ENCODE measurements around the gene TMEM30A.

Gene TMEM30A

DNA sequence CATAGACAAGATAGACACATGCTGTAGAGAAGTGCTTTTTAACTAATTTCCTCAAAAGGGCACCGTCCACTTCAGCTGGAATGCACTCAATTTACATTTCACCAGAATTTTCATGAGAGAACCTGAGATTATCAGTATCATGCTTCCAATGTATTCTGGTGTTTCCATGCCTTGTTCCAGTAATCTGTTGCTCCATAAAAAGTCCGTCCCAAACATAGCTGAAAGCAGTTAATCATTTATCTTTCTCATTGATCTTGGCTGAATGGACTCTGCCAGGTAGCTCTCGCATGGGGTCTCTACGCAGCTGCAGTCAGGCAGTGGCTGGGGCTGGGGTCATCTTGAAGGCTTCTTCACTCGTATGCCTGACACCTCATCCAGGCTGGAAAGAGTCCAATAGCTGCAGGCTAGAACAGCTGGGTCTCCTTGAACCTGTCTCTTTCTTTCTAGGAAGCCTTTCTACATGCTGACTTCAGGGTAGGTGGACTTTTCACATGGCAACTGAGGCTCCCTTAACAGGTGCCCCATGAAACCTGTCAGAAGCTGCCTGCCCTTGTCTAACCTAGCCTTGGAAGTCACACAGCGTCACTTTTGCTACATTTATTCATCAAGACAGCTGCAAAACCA is 60.2 kb downstream of the TMEM30A start:
- Histone ChIP-seq H3K4me1 (ENCODE audit: insufficient read depth, insufficient read length) (no peaks in the 10 kb centered on the region), H3K4me3 (ENCODE audit: insufficient read length, low read depth) (no peak overlapping the region), H3K9me3 (ENCODE audit: insufficient read depth, low read length) (no peaks in the 10 kb centered on the region), H3K36me3 (ENCODE audit: insufficient read depth, insufficient read length, low read length) (no peaks in the 10 kb centered on the region), H3K9ac (ENCODE audit: insufficient read length, low read depth) (no peak overlapping the region), H3K27me3 (ENCODE audit: insufficient read depth, insufficient read length) (no peaks in the 10 kb centered on the region)
- no peak for TF ChIP-seq SUZ12 (IDR thresholded peaks at IDR 0.05; ENCODE audit: extremely low read depth, insufficient read depth, insufficient read length)
- TF ChIP-seq YY1 (IDR thresholded peaks at IDR 0.05; ENCODE audit: insufficient read depth, insufficient read length) = no peak
- TF ChIP-seq ZNF274 (IDR thresholded peaks at IDR 0.05; ENCODE audit: low read depth, low read length) = no peak
- DNase-seq (ENCODE audit: low read depth, low spot score) = no peak

DNA sequence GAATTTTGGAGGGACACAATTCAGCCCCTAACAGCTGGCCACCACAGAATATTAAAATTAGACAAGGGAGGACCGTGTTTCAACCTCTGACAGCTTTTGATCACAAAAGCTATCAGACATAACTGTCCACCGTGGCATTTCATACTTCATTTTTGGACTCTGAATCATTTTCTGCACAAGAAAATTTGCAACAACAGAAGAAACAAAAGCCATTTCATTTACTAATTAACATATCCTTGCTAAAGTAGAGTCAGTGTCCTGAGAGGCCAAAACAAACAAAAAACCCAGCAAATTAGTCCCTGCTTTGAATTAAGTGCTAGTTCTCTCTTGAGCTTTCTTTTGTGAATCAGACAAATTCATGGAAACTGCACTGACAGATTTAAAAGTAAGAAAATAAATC is 61.2 kb downstream of the TMEM30A start:
- Histone ChIP-seq H3K9ac (ENCODE audit: insufficient read length, low read depth) (no peak overlapping the region), H3K9me3 (ENCODE audit: insufficient read depth, low read length) (no peaks in the 10 kb centered on the region), H3K4me1 (ENCODE audit: insufficient read depth, insufficient read length) (no peaks in the 10 kb centered on the region), H3K36me3 (ENCODE audit: insufficient read depth, insufficient read length, low read length) (no peaks in the 10 kb centered on the region), H3K27me3 (ENCODE audit: insufficient read depth, insufficient read length) (no peaks in the 10 kb centered on the region), H3K4me3 (ENCODE audit: insufficient read length, low read depth) (no peak overlapping the region)
- DNase-seq (ENCODE audit: low read depth, low spot score) = no peak
- TF ChIP-seq YY1 (IDR thresholded peaks at IDR 0.05; ENCODE audit: insufficient read depth, insufficient read length) (no peak), SUZ12 (IDR thresholded peaks at IDR 0.05; ENCODE audit: extremely low read depth, insufficient read depth, insufficient read length) (no peak), ZNF274 (IDR thresholded peaks at IDR 0.05; ENCODE audit: low read depth, low read length) (no peak)

DNA sequence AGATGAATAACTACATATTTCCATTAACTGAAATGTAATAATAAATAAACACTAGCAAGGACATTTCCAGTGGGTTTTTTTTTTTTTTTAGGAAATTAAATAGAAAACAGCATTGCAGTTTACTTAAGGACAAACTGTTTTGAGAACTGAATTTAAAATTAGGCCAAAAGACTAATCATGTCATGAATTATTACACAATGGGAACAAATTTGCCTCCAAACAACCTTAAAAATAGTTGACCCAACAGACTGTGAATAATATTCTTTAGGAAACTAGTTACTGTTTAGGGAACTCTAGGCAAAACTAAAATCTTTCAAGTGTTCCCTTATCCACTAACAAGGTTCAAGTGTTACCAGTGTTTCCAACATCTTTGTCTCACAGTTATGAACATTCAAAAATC is 62.3 kb downstream of the TMEM30A start:
- Histone ChIP-seq H3K4me3 (ENCODE audit: insufficient read length, low read depth) (no peak overlapping the region), H3K9ac (ENCODE audit: insufficient read length, low read depth) (no peak overlapping the region), H3K9me3 (ENCODE audit: insufficient read depth, low read length) (no peaks in the 10 kb centered on the region), H3K27me3 (ENCODE audit: insufficient read depth, insufficient read length) (no peaks in the 10 kb centered on the region), H3K36me3 (ENCODE audit: insufficient read depth, insufficient read length, low read length) (no peaks in the 10 kb centered on the region), H3K4me1 (ENCODE audit: insufficient read depth, insufficient read length) (no peaks in the 10 kb centered on the region)
- TF ChIP-seq ZNF274 (IDR thresholded peaks at IDR 0.05; ENCODE audit: low read depth, low read length) (no peak), YY1 (IDR thresholded peaks at IDR 0.05; ENCODE audit: insufficient read depth, insufficient read length) (no peak), SUZ12 (IDR thresholded peaks at IDR 0.05; ENCODE audit: extremely low read depth, insufficient read depth, insufficient read length) (no peak)
- DNase-seq (ENCODE audit: low read depth, low spot score) = no peak

DNA sequence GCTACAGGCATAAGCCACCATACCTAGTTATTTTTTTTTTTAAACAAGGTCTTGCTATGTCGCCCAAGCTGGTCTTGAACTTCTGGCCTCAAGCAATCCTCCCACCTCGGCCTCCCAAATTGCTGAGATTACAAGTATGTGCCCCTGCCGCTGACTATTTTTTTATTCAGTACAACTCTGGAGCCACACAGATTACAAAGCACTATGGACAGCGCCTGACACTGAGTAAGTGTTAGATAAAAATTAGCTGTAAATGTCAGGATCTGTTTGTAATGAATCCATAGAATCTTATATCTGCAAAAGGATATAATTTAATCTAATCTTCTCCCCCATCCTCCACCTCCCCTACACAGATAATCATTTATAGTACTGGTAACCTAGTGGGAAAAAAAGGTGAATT is 63.5 kb downstream of the TMEM30A start:
- no peaks in the 10 kb centered on the region for H3K36me3 ChIP-seq (ENCODE audit: insufficient read depth, insufficient read length, low read length)
- DNase-seq (ENCODE audit: low read depth, low spot score) = no peak
- no peaks in the 10 kb centered on the region for H3K9me3 ChIP-seq (ENCODE audit: insufficient read depth, low read length)
- H3K9ac ChIP-seq (ENCODE audit: insufficient read length, low read depth) = no peak overlapping the region
- H3K4me3 ChIP-seq (ENCODE audit: insufficient read length, low read depth) = no peak overlapping the region
- no peaks in the 10 kb centered on the region for H3K4me1 ChIP-seq (ENCODE audit: insufficient read depth, insufficient read length)
- TF ChIP-seq YY1 (IDR thresholded peaks at IDR 0.05; ENCODE audit: insufficient read depth, insufficient read length) (no peak), SUZ12 (IDR thresholded peaks at IDR 0.05; ENCODE audit: extremely low read depth, insufficient read depth, insufficient read length) (no peak), ZNF274 (IDR thresholded peaks at IDR 0.05; ENCODE audit: low read depth, low read length) (no peak)
- H3K27me3 ChIP-seq (ENCODE audit: insufficient read depth, insufficient read length) = no peaks in the 10 kb centered on the region

DNA sequence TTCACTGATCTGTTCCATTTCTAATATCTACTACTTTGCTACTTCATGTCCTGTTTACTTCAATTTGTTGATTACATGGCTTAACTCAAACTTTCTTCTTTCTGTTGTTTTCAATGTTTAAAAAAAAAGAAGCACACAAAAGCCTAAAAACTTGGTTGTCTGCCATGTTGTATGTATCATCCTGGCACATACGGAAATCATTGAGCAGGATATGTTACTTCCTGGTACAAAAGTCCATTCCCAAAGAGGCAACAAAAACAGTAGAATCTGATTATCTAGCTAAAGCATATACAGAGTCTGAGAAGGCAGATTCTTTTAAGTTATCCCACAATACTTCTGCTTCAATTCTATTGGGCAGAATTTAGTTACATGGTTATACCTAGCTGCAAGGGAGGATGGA is 64.2 kb downstream of the TMEM30A start:
- no peak overlapping the region for H3K4me3 ChIP-seq (ENCODE audit: insufficient read length, low read depth)
- H3K9me3 ChIP-seq (ENCODE audit: insufficient read depth, low read length) = no peaks in the 10 kb centered on the region
- H3K4me1 ChIP-seq (ENCODE audit: insufficient read depth, insufficient read length) = no peaks in the 10 kb centered on the region
- no peaks in the 10 kb centered on the region for H3K36me3 ChIP-seq (ENCODE audit: insufficient read depth, insufficient read length, low read length)
- no peak for DNase-seq (ENCODE audit: low read depth, low spot score)
- TF ChIP-seq YY1 (IDR thresholded peaks at IDR 0.05; ENCODE audit: insufficient read depth, insufficient read length) = no peak
- TF ChIP-seq SUZ12 (IDR thresholded peaks at IDR 0.05; ENCODE audit: extremely low read depth, insufficient read depth, insufficient read length) = no peak
- TF ChIP-seq ZNF274 (IDR thresholded peaks at IDR 0.05; ENCODE audit: low read depth, low read length) = no peak
- H3K9ac ChIP-seq (ENCODE audit: insufficient read length, low read depth) = no peak overlapping the region
- H3K27me3 ChIP-seq (ENCODE audit: insufficient read depth, insufficient read length) = no peaks in the 10 kb centered on the region

DNA sequence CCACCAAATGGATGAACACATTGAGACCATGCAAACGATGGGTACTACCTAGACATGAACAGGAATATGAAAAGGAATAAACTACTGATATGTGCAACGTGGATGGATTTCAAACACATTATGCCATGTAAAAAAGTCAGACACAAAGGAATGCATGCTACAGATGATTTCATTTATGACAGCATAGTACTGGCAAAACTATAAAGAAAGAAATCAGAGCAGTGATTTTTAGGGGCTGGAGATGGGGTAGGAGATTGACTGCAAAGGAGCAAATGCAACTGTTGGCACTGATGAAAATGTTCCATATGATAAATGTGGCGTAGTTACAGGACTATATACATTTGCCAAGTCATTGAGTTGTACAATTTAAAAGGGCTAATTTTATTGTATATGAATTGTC is 65.3 kb downstream of the TMEM30A start:
- no peaks in the 10 kb centered on the region for H3K27me3 ChIP-seq (ENCODE audit: insufficient read depth, insufficient read length)
- no peak overlapping the region for H3K9ac ChIP-seq (ENCODE audit: insufficient read length, low read depth)
- no peaks in the 10 kb centered on the region for H3K4me1 ChIP-seq (ENCODE audit: insufficient read depth, insufficient read length)
- H3K9me3 ChIP-seq (ENCODE audit: insufficient read depth, low read length) = no peaks in the 10 kb centered on the region
- TF ChIP-seq YY1 (IDR thresholded peaks at IDR 0.05; ENCODE audit: insufficient read depth, insufficient read length) = no peak
- no peak for TF ChIP-seq SUZ12 (IDR thresholded peaks at IDR 0.05; ENCODE audit: extremely low read depth, insufficient read depth, insufficient read length)
- no peaks in the 10 kb centered on the region for H3K36me3 ChIP-seq (ENCODE audit: insufficient read depth, insufficient read length, low read length)
- H3K4me3 ChIP-seq (ENCODE audit: insufficient read length, low read depth) = no peak overlapping the region
- DNase-seq (ENCODE audit: low read depth, low spot score) = no peak

DNA sequence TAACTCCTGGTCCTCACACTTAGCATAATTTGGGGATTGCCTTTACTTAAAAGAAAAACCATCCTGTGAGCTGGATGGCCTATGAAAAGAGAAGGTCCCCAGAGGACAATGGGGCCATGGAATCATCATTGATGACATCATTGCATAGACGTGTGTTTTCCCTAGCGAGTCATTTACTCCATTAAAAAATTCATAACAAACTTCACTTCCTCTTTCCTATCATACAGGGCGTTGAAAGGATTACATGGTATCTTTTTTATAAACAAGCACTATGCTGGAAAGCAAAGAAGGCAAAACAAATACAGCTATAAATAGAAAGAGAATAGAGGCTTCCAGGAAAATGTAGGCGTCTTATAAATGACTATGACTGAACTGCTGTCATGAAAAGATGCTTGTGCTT is 67.4 kb downstream of the TMEM30A start:
- Histone ChIP-seq H3K9me3 (ENCODE audit: insufficient read depth, low read length) (no peaks in the 10 kb centered on the region), H3K9ac (ENCODE audit: insufficient read length, low read depth) (no peak overlapping the region), H3K4me3 (ENCODE audit: insufficient read length, low read depth) (no peak overlapping the region), H3K36me3 (ENCODE audit: insufficient read depth, insufficient read length, low read length) (no peaks in the 10 kb centered on the region), H3K27me3 (ENCODE audit: insufficient read depth, insufficient read length) (no peaks in the 10 kb centered on the region), H3K4me1 (ENCODE audit: insufficient read depth, insufficient read length) (no peaks in the 10 kb centered on the region)
- TF ChIP-seq ZNF274 (IDR thresholded peaks at IDR 0.05; ENCODE audit: low read depth, low read length) = no peak
- DNase-seq (ENCODE audit: low read depth, low spot score) = no peak

DNA sequence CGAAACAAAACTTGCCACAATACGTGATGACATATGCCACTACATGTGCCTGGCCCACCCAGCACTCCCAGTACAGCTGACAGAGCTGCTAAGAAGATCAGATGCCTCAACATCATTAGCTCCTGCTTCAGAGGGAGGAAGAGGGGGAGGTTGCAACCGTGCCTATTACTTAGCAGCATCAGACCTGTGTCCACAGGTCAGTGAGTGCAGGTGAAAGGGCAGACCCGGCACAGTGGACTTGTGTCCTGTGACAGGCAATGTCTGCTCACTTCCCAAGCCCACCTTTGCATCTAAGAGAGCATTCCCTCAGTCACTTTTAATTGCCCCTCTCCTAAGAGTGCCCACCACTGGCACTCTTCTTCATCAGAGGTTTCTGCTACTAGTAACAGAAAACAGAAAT is 69.3 kb downstream of the TMEM30A start:
- Histone ChIP-seq H3K27me3 (ENCODE audit: insufficient read depth, insufficient read length) (no peaks in the 10 kb centered on the region), H3K4me3 (ENCODE audit: insufficient read length, low read depth) (no peak overlapping the region), H3K9ac (ENCODE audit: insufficient read length, low read depth) (no peak overlapping the region), H3K9me3 (ENCODE audit: insufficient read depth, low read length) (no peaks in the 10 kb centered on the region), H3K36me3 (ENCODE audit: insufficient read depth, insufficient read length, low read length) (no peaks in the 10 kb centered on the region), H3K4me1 (ENCODE audit: insufficient read depth, insufficient read length) (peaks cover 3% of the 10 kb centered on the region)
- TF ChIP-seq SUZ12 (IDR thresholded peaks at IDR 0.05; ENCODE audit: extremely low read depth, insufficient read depth, insufficient read length) (no peak), YY1 (IDR thresholded peaks at IDR 0.05; ENCODE audit: insufficient read depth, insufficient read length) (no peak), ZNF274 (IDR thresholded peaks at IDR 0.05; ENCODE audit: low read depth, low read length) (no peak)
- DNase-seq (ENCODE audit: low read depth, low spot score) = no peak
